OCI-M2 (cell line): ENCODE data around the gene IL17RA.

Source experiments
- DNase-seq: peaks from one replicate; lab custom pipeline; 2025; ENCODE audit not compliant: unreplicated experiment; lab: John Stamatoyannopoulos, UW

IL17RA gene

DNA sequence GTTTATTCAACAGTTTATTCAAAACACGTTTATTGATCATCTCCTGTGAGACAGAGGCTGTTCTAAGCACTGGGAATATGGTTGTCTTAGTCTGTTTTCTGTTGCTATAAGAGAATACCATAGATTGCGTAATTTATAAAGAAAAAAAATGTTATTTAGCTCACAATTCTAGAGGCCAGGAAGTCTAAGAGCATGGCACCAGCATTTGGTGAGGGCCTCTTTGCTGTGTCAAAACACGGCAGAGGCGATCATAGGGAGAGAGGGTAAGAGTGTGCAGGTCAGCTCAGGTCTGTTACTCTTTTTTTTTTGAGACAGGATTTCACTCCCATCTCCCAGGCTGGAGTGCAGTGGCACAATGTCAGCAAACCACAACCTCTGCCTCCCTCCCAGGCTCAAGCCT lies 5.2 kb upstream of the IL17RA start:
- DNase-seq = no peak

GRCh38 chr22:17083255-17083654 lies 1.5 kb upstream of the IL17RA start:
- no peak for DNase-seq

GRCh38 chr22:17083811-17084441 lies 874 bp upstream of the IL17RA start:
- DNase-seq = no peak

- DNase-seq = no peak
These were observed 729 bp downstream of the IL17RA start for GRCh38 chr22:17085277-17086181.

DNA sequence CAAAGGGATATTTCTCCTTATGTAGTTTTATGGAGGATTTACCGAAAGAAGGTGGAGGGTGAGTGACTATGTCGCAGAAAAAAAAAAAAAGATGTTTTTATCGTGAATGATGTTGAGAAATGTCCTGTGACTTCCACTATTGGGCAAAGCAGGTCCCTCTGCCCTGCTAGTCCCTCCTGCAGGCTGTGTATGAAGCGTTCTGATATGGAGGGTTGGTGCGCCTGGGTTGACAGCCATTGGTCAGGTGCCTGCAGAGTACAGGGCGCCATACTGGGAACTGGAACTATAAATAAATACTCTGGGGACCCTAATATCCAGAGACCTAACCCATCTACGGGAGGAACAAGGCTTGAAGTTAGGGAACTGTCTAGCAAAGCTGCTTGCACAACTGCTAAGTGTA lies 1.5 kb downstream of the IL17RA start:
- DNase-seq = no peak

- no peak for DNase-seq
These were observed 2.1 kb downstream of the IL17RA start for GRCh38 chr22:17086788-17087497.

DNA sequence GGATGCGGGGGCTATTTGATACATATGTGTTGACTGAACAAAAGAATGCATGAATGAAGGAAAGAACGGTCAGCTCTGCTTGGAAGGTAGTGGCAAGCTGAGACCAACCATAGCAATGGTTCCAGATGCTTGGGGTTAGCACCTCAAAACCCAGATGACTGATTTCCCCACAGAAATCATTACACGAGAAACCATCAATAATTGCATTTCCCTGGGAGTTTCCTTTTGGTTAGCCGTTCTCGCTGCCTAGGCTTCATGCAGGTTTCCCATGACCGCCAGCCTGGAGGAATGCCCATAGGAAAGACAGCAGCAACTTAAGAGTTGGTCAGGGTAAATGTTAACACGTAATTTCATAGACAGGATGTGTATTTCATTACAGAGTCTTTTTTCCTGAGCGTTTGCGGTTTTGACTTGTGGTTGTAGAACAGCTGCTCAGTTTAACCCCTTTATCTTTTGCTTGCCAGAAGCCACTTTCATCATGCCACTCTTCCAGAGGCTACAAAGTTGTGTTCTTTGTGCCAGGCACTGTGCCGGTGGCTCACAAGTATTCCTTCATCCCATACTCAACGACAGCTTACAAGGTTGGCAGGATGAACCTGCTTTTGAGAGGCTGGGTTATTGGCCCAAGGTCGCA lies 2.8 kb downstream of the IL17RA start:
- no peak for DNase-seq

GRCh38 chr22:17090550-17090949 lies 5.8 kb downstream of the IL17RA start:
- DNase-seq = no peak

DNA sequence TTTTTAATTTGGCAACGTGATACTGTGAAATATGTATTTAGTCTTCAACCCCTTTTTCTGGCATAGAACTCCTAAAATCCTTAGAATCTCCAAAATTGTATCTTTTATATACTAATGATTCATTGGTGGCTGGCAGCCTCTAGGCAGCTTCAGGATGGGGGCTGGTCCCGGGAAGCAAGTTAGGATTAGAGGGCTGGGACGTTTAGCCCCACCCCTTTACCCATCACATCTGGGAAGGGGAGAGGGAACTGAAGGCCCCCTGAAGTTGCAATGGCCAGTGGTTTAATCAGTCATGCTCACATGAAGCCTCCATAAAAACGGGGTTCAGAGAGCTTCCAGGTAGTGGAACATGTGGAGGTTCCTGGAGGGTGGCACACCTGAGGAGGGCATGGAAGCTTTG lies 7.1 kb downstream of the IL17RA start:
- DNase-seq = no peak

DNA sequence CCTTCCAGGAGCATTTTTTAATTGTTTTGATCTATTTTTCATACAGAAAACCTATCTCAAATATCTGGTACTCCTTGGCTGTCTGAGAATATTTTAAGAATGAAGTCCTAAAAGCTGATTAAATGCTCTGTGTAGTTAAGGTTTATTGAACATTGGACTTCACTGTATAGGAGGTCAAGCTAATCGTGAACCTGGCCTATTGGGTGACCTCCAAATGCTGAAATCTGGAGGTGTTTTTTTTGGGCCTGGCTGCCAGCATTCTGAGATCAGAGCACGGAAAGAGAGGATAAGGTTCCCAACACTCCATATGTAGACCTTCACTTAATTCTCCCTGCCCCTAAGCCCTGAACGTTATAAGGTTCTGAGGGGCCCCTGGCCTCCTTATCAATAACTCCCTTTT lies 8.3 kb downstream of the IL17RA start:
- no peak for DNase-seq

GRCh38 chr22:17095538-17095937 lies 10.7 kb downstream of the IL17RA start:
- no peak for DNase-seq

DNA sequence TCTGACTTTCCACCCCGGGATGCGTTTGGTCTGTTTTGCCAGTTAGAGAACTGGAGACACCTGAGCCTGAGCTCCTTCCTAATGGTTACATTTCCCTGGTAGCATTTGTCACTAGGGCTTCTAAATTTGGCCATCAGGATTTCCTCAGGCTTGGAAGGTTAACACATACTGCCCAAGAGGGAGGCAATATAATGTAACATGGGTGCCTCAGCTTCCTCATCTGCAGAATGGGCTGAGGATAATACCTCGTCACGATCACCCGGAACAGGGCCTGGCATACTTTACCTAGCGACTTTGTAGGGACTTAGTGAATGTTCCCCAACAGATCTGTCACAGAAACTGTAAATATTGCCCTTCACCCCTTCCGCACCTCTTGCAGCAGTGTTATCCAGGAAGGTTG lies 11.3 kb downstream of the IL17RA start:
- DNase-seq = no peak

DNA sequence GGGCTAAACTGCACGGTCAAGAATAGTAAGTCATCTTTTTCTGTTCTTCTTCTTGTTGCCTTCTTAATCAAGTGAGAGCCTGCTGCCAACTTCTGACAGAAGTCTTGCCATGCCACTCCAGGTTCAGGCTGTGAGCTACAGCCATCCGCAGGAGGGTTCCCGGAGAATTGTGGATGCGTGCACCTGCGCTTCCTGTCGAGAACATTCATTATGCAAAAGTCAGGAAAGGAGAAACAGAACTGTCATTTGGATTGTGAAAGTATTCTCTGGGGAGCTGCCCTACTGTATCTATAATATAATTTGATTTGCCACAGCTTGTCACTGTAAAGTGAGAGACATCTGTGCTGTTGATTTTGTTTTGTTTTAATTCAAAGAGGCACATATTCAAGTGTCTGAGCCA lies 12.3 kb downstream of the IL17RA start:
- no peak for DNase-seq

- DNase-seq = no peak
These were observed 12.9 kb downstream of the IL17RA start for GRCh38 chr22:17097701-17098100.

DNA sequence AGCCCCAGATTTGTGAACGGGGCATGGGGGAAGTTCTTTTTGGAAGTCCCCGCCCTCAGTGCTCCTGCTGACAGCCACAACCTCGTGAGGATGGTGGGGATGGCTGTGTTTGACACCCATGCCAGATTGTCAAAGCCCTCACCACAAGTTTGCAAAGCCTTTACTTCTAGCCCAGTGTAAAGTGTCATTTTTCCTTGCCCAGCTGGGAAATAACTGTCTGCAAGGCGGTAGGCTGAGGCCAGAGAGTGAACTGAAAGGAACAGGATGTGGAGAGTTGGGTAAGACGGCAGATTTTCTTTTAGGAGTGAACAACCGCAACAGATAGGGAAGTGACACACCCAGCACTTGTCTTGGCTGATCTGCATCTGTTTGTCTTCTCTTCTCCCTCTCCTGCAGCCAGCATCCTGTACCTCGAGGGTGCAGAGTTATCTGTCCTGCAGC lies 13.6 kb downstream of the IL17RA start:
- no peak for DNase-seq

GRCh38 chr22:17100621-17101020 lies 15.8 kb downstream of the IL17RA start:
- no peak for DNase-seq

DNA sequence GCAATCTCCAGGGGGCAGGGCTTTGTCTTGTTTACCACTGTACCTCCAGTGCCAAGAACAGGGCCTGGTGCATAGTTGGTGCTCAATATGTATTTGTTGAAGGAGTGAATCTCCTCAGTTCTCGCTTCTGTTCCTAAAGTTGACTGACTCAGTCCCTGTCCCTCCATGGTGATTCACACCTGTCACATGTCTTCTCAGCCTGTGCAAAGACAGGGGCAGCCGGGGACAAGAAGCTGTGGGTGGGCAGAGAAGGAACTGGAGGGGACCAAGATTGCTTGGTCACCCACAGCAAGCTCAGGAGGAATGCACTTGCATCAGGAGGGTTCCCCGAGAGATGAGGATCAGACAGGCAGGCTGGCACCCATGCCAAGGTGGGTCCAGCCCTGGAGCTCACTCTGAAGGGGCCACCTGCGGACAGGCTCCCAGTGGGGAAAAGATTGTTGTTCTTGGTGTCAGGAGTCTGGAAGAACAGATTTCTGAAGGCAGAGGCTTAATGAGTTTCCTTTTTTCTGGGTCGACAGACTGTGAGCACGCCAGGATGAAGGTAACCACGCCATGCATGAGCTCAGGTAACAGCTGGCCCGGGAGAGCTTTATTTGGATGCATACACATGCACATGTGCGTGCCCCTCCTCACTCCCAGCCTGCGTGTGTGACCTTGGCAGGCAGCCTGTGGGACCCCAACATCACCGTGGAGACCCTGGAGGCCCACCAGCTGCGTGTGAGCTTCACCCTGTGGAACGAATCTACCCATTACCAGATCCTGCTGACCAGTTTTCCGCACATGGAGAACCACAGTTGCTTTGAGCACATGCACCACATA lies 16.9 kb downstream of the IL17RA start:
- DNase-seq = no peak

GRCh38 chr22:17102297-17102667 lies 17.5 kb downstream of the IL17RA start:
- no peak for DNase-seq

DNA sequence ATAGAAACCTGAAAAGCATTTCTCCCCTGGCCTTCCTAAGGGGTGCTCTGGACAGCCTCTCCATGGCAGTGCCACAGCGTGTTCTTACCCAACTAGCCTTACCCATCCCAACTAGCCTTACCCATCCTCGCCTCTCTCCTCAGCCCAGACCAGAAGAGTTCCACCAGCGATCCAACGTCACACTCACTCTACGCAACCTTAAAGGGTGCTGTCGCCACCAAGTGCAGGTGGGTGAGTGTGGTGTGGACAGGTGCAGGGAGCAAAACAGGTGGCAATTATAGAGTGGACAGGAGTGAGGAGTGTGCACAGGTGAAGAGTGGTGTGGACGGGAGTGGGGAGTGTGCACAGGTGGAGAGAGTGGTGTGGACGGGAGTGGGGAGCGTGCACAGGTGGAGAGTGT lies 18.6 kb downstream of the IL17RA start:
- DNase-seq = no peak

GRCh38 chr22:17104336-17104935 lies 19.6 kb downstream of the IL17RA start:
- DNase-seq = no peak
